Lower leg skin (tissue), 4 donors: ENCODE measurements around the gene SMAGP. TPM values are rescaled to one million over a fixed set of nuclear protein-coding genes. Genes with fewer than 3 reads are reported as not detected.

Source experiments
- DNase-seq, 2 donors: peaks; one replicate each; pipeline ENCODE4 v3.0.0-alpha.2; 2019; ENCODE audit warnings: low spot score in 2 of 2
- H3K4me3 ChIP-seq: fragments of 200-600 bp; sonication (generic); 2 replicates; pipeline ENCODE4 v1.5.1; 2017; ENCODE audit warnings: mild to moderate bottlenecking, low read depth; ENCODE audit not compliant: poor library complexity, severe bottlenecking
- CTCF ChIP-seq, 3 donors: fragments of 450-650 bp; IDR thresholded peaks; one replicate each; pipeline ENCODE4 v1.5.1; 2016; ENCODE audit warnings: antibody characterized with exemption in 3 of 3, mild to moderate bottlenecking in 3 of 3, moderate library complexity in 2 of 3
- POLR2A ChIP-seq, 2 donors: fragments of 450-650 bp; IDR thresholded peaks; one replicate each; pipeline ENCODE4 v1.6.1; 2016 to 2017; ENCODE audit warnings: antibody characterized with exemption in 2 of 2, mild to moderate bottlenecking in 1 of 2, moderate library complexity in 1 of 2
- WGBS, 2 donors: methylation state at CpG; one replicate each; pipeline ENCODE4 v1.1.5; 2018; 5-methylcytosine and 5-hydroxymethylcytosine counted together
- intact Hi-C: fragments of 100-400 bp; cut with DNase I; formaldehyde crosslinking; loops from one replicate; pipeline ENCODE4 v1.15.0; 2023; ENCODE audit warnings: low total_unique reads
- total RNA-seq, 4 donors: library from RNA; depleted of rRNA; stranded (reverse); fragments of >200 nt; gene quantifications; one replicate each; pipeline ENCODE4 v1.1.0, GENCODE V29; 2016

Gene SMAGP
- total RNA-seq, 4 donors from 2014 or later: 30.0 to 57.2 (median 44.9) TPM

DNA sequence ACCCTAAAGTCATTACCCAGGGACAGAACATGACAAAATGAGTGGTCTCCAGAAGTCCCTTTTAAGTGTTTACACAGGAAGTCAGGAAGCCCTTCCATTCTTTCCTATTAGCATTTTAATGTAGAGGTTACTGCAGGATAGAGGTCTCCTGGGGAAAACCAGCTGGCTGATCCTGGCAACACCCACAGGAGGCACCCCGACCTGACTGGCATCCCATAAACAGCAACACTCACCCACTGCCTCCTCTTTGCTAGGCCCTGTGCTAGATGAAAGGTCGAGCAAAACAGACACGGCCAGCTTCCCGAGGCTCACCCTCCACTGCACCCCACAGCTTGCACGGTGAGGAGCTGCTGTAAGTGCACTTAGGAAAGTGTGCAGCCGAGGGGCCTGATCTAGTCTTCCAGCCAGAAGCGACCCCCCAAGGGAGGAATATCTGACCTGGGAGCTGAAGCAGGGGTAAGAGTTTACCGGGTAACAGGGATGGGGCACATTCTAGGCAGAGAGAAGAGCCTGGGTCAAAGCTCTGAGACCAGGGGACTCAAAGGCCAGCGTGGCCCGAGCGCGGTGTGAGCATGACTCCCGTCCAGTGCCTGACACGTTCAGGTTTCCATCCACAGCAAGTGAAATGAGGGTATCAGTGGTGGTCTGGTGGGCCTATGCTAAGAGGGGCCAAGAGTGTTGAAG lies 22.6 kb downstream of the SMAGP start:
- intact Hi-C loops: no loop called here
- TF ChIP-seq CTCF (IDR thresholded peaks at IDR 0.05): no peak
- TF ChIP-seq POLR2A (IDR thresholded peaks at IDR 0.05): no peak
- no peak overlapping the region for H3K4me3 ChIP-seq
- no peak for DNase-seq
- 71 to 80% methylated on average over 14 of the region's 14 CpGs for WGBS, 2 donors

DNA sequence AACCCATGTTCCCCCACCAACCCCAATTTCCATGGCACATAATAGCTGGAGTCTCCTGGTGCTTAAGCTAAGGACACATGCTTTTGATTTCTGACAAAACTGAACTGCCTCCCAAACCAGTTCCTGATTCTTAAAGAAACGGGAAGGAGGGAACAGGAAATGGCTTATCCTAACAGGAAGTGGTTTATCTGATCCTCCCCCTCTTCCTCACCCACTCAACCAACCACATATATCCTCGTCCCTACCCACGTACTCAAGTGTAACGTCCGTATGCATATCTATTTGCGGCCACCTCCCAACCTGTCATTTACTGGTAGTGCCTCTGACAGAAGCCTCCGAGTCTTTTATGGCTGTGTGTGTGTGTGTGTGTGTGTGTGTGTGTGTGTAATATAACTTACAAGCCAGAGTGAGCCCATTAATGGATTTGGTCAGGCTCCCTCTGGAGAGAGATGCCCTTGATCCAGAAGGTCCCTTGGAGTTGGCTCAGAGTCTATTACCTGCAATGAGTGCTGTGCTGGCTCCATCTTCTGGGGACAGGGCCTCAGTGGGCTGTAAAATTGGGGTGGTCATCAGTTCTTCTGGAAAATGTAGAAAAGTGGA lies 23.9 kb downstream of the SMAGP start:
- H3K4me3 ChIP-seq: no peak overlapping the region
- intact Hi-C loops: no loop called here
- 42 to 58% methylated on average over 7 of the region's 7 CpGs for whole genome bisulfite sequencing, 2 donors
- TF ChIP-seq CTCF (IDR thresholded peaks at IDR 0.05): no peak
- no peak for TF ChIP-seq POLR2A (IDR thresholded peaks at IDR 0.05)
- no peak for DNase-seq

DNA sequence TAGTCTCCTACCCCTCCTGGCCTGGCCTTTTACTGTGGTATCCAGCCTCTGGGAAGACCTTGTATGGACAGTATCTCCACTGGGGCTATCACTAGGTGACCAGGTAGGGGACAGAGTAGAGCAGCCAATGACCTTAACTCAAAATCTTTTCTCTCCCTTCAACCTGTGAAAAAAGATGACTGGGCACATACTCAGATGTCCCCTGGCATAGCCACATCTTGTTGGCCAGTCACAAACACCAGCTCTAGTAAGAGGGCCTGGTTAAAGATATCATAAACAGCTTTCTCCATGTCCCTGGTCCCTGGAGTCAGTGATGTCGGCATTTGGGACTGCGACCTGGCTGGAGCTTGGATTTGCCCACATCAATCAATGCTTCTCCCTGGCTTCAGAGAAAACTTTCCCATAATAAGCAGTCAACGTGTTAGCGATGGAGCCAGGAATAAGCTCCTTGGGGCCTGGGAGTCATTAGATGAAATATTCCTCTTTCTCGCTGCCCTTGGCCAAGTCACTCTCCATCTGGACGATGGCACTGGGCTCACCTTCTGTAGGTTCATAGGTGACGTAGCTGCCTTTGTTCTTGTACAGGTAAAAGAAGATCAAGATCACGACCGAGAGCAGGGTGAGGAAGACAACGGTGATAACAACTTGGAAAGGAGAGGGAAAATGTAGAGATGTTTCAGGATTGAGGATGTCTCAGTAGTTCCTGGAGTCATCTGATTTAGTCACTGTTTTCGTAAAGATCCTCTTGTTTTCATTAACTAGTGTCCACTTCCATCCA lies 24.6 kb downstream of the SMAGP start:
- no peak for DNase-seq
- intact Hi-C loops: no loop called here
- WGBS, 2 donors: 86 to 91% methylated on average over 11 of the region's 11 CpGs
- TF ChIP-seq CTCF (IDR thresholded peaks at IDR 0.05) (no peak), POLR2A (IDR thresholded peaks at IDR 0.05) (no peak)
- H3K4me3 ChIP-seq: no peak overlapping the region

- no peak for DNase-seq
- H3K4me3 ChIP-seq: no peak overlapping the region
- intact Hi-C loops: no loop called here
- 70 to 91% methylated on average over 4 of the region's 4 CpGs for WGBS, 2 donors
- TF ChIP-seq POLR2A (IDR thresholded peaks at IDR 0.05): no peak
- no peak for TF ChIP-seq CTCF (IDR thresholded peaks at IDR 0.05)
Observed at GRCh38 chr12:51244269-51244668, 25.9 kb downstream of the SMAGP start.

DNA sequence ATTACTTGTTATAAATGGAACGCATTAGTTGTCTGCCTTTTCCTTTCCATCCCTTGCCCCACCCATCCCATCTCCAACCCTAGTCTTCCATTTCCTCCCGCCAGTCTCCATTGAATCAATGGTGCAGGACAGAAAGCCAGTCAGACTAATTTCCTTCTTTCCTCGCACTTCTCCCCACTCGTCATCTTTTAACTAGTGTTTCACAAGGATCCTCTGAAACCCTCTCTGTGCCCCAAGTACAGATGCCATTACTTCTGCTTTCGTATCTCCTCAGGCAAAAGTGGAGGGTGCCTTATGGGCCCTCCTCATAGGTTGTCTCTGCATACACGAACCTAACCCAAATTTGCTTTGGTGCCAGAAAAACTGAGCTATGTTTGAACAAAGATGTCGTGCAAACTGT lies 27.3 kb downstream of the SMAGP start:
- WGBS, 2 donors: 60 to 69% methylated on average over 7 of the region's 7 CpGs
- no peak overlapping the region for H3K4me3 ChIP-seq
- no peak for DNase-seq
- intact Hi-C loops: no loop called here
- no peak for TF ChIP-seq POLR2A (IDR thresholded peaks at IDR 0.05)
- TF ChIP-seq CTCF (IDR thresholded peaks at IDR 0.05): no peak
